OCI-LY7 (cell line): ENCODE results near the gene PDE9A. TPM values are rescaled to one million over a fixed set of nuclear protein-coding genes. Genes with fewer than 3 reads are reported as not detected.

Source experiments
- BruUV-seq: library from RNA; stranded (reverse); fragments of 400-500 nt; replicated peaks from 2 replicates; lab custom pipeline; 2021; lab: Mats Ljungman, UMichigan
- CTCF ChIA-PET: fragments of 300-600 bp; sonication (Branson Sonifier 250); formaldehyde crosslinking; loops from one replicate; lab custom pipeline; 2022; ENCODE audit warnings: antibody characterized with exemption; ENCODE audit not compliant: unreplicated experiment; lab: Charles Lee
- POLR2A ChIA-PET: fragments of 300-600 bp; sonication (Branson Sonifier 250); formaldehyde crosslinking; loops from one replicate; lab custom pipeline; 2022; ENCODE audit warnings: antibody characterized with exemption; lab: Charles Lee
- DNase-seq: peaks from one replicate; pipeline ENCODE4 v3.0.0-alpha.2; 2015; ENCODE audit warnings: low spot score
- H2AFZ ChIP-seq: fragments of 200-600 bp; sonication (generic), shearing (Covaris generic); 2 replicates; pipeline ENCODE4 v1.6.1; 2014; ENCODE audit warnings: mild to moderate bottlenecking, antibody characterized with exemption, low read length, moderate library complexity
- H3K27ac ChIP-seq: fragments of 200-600 bp; sonication (generic); 2 replicates; pipeline ENCODE4 v1.5.1; 2014; ENCODE audit warnings: mixed run types, low read depth, mild to moderate bottlenecking, moderate library complexity, low read length, inconsistent platforms; ENCODE audit not compliant: poor library complexity, severe bottlenecking
- H3K36me3 ChIP-seq: fragments of 200-600 bp; sonication (generic); 2 replicates; pipeline ENCODE4 v1.6.1; 2014; ENCODE audit warnings: mild to moderate bottlenecking, antibody characterized with exemption, low read length, moderate library complexity, mixed read lengths; ENCODE audit not compliant: insufficient read depth
- H3K4me1 ChIP-seq: fragments of 200-600 bp; sonication (generic); 2 replicates; pipeline ENCODE4 v1.5.1; 2014; ENCODE audit warnings: mild to moderate bottlenecking, low read length; ENCODE audit not compliant: insufficient read depth, poor library complexity, severe bottlenecking
- H3K4me2 ChIP-seq: fragments of 200-600 bp; sonication (generic); 2 replicates; pipeline ENCODE4 v1.6.1; 2014; ENCODE audit warnings: mild to moderate bottlenecking, low read length
- H3K4me3 ChIP-seq: fragments of 200-600 bp; sonication (generic); 2 replicates; pipeline ENCODE4 v1.5.1; 2014; ENCODE audit warnings: mild to moderate bottlenecking, low read depth, low read length; ENCODE audit not compliant: poor library complexity, severe bottlenecking
- H3K79me2 ChIP-seq: fragments of 200-600 bp; sonication (generic); 2 replicates; pipeline ENCODE4 v1.6.1; 2016; ENCODE audit warnings: low read depth, mild to moderate bottlenecking, low read length, moderate library complexity, mixed read lengths; ENCODE audit not compliant: insufficient read depth
- H3K9me2 ChIP-seq: fragments of 200-600 bp; sonication (generic); 2 replicates; pipeline ENCODE4 v1.6.1; 2016; ENCODE audit warnings: mild to moderate bottlenecking, low read length, mixed read lengths; ENCODE audit not compliant: insufficient read depth
- H3K9me3 ChIP-seq: fragments of 200-600 bp; sonication (generic); 2 replicates; pipeline ENCODE4 v1.6.1; 2014; ENCODE audit warnings: mild to moderate bottlenecking, mixed run types, low read length, mixed read lengths
- H4K20me1 ChIP-seq: fragments of 200-600 bp; sonication (generic); 2 replicates; pipeline ENCODE4 v1.6.1; 2014; ENCODE audit warnings: mild to moderate bottlenecking, antibody characterized with exemption, low read length, moderate library complexity, mixed read lengths; ENCODE audit not compliant: insufficient read depth
- EZH2phosphoT487 ChIP-seq: fragments of 200-600 bp; sonication (generic); IDR thresholded peaks from 2 replicates; pipeline ENCODE4 v1.6.1; 2018; ENCODE audit warnings: low read depth, borderline replicate concordance, mild to moderate bottlenecking, mixed run types, antibody characterized with exemption, low read length, moderate library complexity, mixed read lengths
- intact Hi-C: fragments of 100-400 bp; cut with micrococcal nuclease; formaldehyde crosslinking; loops from one replicate; pipeline ENCODE4 v1.10.0; 2022; ENCODE audit not compliant: unreplicated experiment
- total RNA-seq, 2 experiments: library from RNA; depleted of rRNA in 1 of 2; stranded (reverse); fragments of >200 nt in 1 of 2; shearing (Covaris generic) in 1 of 2; gene quantifications; 2 replicates each; pipeline ENCODE4 v1.2.3, GENCODE V29; 2014 to 2022
- TF ChIP-seq, protein P1 (sequence below): fragments of 200-600 bp; sonication (generic); conservative IDR thresholded peaks from 2 replicates; pipeline ENCODE4 v1.5.1; 2014; ENCODE audit warnings: mild to moderate bottlenecking, antibody characterized with exemption, low read length, moderate library complexity, mixed read lengths

Gene PDE9A
- total RNA-seq, 2 experiments from 2014 or later = 11.4 to 22.4 TPM

DNA sequence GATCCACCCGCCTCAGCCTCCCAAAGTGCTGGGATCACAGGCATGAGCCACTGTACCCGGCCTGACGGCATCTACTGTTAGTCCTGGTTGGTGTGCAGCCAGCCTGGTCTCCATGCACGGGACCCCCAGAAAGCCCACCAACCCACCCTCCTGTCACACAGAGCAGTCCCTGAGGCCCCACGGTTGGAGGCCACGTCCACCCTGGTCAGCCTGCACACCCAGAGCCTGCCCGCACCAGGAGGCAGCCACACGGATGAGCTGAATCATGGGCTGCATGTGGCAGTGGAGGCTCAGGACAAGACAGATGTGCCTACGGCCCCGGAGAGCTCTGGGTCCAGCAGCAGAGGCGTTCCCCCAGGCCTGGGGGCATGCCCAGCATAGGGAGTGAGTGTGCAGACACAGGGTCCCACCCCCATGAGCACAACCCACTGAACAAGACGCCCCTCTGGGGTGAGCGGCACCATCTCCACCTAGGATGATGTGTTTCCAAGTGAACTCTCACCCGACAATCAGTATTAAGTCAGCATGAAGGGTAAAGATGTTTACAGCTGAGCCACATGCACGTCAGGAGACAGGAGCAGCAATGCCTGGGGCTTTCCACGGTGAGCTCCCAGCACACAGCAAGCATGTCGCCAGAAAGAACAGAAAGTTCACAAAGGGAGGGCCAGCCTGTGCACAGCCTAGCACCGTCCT, 123.8 kb downstream of the PDE9A start:
- H4K20me1 ChIP-seq = no peaks in the 10 kb centered on the region
- no peaks in the 10 kb centered on the region for H3K9me2 ChIP-seq
- H3K4me3 ChIP-seq = no peak overlapping the region
- no peaks in the 10 kb centered on the region for H3K9me3 ChIP-seq
- DNase-seq = no peak
- no peak overlapping the region for H3K4me2 ChIP-seq
- no peaks in the 10 kb centered on the region for H3K79me2 ChIP-seq
- intact Hi-C loops = no loop called here
- no peak overlapping the region for H2AFZ ChIP-seq
- POLR2A ChIA-PET = no interaction called here
- TF ChIP-seq EZH2phosphoT487 = no peak
- TF ChIP-seq, protein P1, sequence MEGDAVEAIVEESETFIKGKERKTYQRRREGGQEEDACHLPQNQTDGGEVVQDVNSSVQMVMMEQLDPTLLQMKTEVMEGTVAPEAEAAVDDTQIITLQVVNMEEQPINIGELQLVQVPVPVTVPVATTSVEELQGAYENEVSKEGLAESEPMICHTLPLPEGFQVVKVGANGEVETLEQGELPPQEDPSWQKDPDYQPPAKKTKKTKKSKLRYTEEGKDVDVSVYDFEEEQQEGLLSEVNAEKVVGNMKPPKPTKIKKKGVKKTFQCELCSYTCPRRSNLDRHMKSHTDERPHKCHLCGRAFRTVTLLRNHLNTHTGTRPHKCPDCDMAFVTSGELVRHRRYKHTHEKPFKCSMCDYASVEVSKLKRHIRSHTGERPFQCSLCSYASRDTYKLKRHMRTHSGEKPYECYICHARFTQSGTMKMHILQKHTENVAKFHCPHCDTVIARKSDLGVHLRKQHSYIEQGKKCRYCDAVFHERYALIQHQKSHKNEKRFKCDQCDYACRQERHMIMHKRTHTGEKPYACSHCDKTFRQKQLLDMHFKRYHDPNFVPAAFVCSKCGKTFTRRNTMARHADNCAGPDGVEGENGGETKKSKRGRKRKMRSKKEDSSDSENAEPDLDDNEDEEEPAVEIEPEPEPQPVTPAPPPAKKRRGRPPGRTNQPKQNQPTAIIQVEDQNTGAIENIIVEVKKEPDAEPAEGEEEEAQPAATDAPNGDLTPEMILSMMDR = no peak
- CTCF ChIA-PET = no interaction called here
- H3K36me3 ChIP-seq = no peaks in the 10 kb centered on the region
- H3K4me1 ChIP-seq = no peaks in the 10 kb centered on the region
- no TSS peak for BruUV-seq
- no peak overlapping the region for H3K27ac ChIP-seq

DNA sequence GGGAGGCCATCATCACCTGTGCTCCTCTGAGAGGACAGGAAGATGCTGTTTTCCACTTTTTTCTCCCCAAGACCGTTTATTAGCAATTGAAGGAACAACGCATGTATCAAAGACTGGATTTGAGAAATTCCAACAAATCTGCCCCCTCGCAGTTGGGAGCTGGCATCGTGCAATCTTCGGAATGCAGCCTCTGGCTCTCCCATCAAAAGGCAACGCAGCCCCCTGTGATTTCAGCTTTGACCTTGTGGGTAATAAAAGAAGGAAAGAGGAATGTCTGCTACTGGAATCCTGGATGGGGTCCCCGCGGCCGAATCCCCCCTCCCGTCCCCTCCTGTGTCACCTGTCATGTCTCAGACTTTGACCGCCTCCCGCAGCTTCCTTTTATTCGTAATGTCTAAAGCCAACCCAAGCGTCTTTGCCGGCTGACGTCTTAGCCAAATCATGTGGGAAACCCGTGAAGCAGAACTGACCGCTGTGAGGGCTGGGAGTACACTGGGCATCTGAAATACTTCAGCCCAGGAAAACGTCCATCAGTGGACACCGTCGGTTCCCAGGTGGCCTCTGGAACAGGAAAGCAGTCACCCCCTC, 124.4 kb downstream of the PDE9A start:
- Histone ChIP-seq H2AFZ (no peak overlapping the region), H3K27ac (no peak overlapping the region), H3K4me3 (no peak overlapping the region), H3K9me2 (no peaks in the 10 kb centered on the region), H4K20me1 (no peaks in the 10 kb centered on the region), H3K9me3 (no peaks in the 10 kb centered on the region), H3K4me2 (no peak overlapping the region), H3K36me3 (no peaks in the 10 kb centered on the region), H3K79me2 (no peaks in the 10 kb centered on the region), H3K4me1 (no peaks in the 10 kb centered on the region)
- DNase-seq = no peak
- no TSS peak for BruUV-seq
- no peak for TF ChIP-seq EZH2phosphoT487
- TF ChIP-seq, protein P1 = no peak
- POLR2A ChIA-PET = no interaction called here
- CTCF ChIA-PET = interaction anchor here (0.6 kb wide), 1 partner anchor 22 kb away, joined by 3 read pairs; no protein-coding TSS in a partner anchor
- intact Hi-C loops = no loop called here

DNA sequence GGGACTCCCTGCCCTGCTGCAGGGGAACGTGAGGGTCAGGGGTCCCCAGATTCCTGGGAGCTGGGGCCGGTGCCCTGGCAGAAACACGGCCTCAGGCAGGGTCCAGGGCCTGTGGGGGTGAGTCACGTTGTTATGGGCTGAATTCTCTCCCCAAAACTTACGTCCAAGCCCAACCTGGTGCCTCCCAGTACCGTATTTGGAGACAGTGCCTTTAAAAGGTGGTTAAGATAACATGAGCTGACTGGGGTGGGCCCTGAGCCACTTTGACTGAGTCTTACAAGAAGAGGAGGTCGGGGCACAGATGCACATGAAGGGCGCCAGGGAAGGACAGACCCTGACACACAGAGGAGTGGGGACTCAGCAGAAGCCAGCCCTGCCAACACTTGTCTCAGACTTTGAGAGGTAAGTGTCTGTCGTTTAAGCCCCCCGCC, 126.0 kb downstream of the PDE9A start:
- Histone ChIP-seq H3K4me3 (no peak overlapping the region), H3K4me2 (no peak overlapping the region), H4K20me1 (no peaks in the 10 kb centered on the region), H2AFZ (no peak overlapping the region), H3K4me1 (no peaks in the 10 kb centered on the region), H3K9me2 (no peaks in the 10 kb centered on the region), H3K79me2 (no peaks in the 10 kb centered on the region), H3K9me3 (no peaks in the 10 kb centered on the region), H3K36me3 (no peaks in the 10 kb centered on the region), H3K27ac (no peak overlapping the region)
- no peak for DNase-seq
- TF ChIP-seq, protein P1 = no peak
- no peak for TF ChIP-seq EZH2phosphoT487
- no TSS peak for BruUV-seq
- intact Hi-C loops = no loop called here
- CTCF ChIA-PET = no interaction called here
- POLR2A ChIA-PET = no interaction called here
